GDM1 (cell line): ENCODE measurements around the gene DHRS9.
"Not testable (repeated sequence)": the region's sequence is repeated elsewhere in the genome, so short reads cannot be mapped to it uniquely, and the experiment has no call there.

ENCODE experiments used
- DNase-seq: peaks from one replicate; lab custom pipeline; 2025; lab: John Stamatoyannopoulos, UW

The DHRS9 gene

GRCh38 chr2:169069341-169069740 lies at the start of gene DHRS9:
DHRS9 (plus strand) TSS chr2:169069563; CDS start chr2:169081582, 12,019 bp downstream.
- no peak for DNase-seq

- no peak for DNase-seq
Measured at GRCh38 chr2:169023161-169023560, 46.2 kb upstream of the DHRS9 start.

- DNase-seq, result no peak
Measured at GRCh38 chr2:169026056-169026455, 43.3 kb upstream of the DHRS9 start.

- DNase-seq, result no peak
Measured at GRCh38 chr2:169027234-169027633, 42.1 kb upstream of the DHRS9 start.

GRCh38 chr2:169029341-169029740 lies 40.0 kb upstream of the DHRS9 start:
- no peak for DNase-seq

- DNase-seq, result no peak
Measured at GRCh38 chr2:169031202-169031601, 38.2 kb upstream of the DHRS9 start, which contains the start of gene ABCB11. ABCB11 (minus strand) TSS chr2:169031324; CDS start chr2:169018125, 13,199 bp downstream.

- no peak for DNase-seq
Measured at GRCh38 chr2:169034256-169034655, 35.1 kb upstream of the DHRS9 start.

GRCh38 chr2:169034984-169035544 lies 34.3 kb upstream of the DHRS9 start:
- no peak for DNase-seq

- no peak for DNase-seq
Measured at GRCh38 chr2:169035887-169036286, 33.5 kb upstream of the DHRS9 start.

- no peak for DNase-seq
Measured at GRCh38 chr2:169036736-169037440, 32.5 kb upstream of the DHRS9 start.

GRCh38 chr2:169038338-169038757 lies 31.0 kb upstream of the DHRS9 start:
- DNase-seq, result no peak

- peak; percentile 29 for DNase-seq
Measured at GRCh38 chr2:169039702-169040101, 29.7 kb upstream of the DHRS9 start.

- no peak for DNase-seq
Measured at GRCh38 chr2:169041594-169041993, 27.8 kb upstream of the DHRS9 start.

- no peak for DNase-seq
Measured at GRCh38 chr2:169042856-169043255, 26.5 kb upstream of the DHRS9 start.

- no peak for DNase-seq
Measured at GRCh38 chr2:169046440-169047151, 22.8 kb upstream of the DHRS9 start.

- no peak for DNase-seq
Measured at GRCh38 chr2:169047256-169048250, 21.8 kb upstream of the DHRS9 start.

- DNase-seq, result no peak
Measured at GRCh38 chr2:169049142-169049541, 20.2 kb upstream of the DHRS9 start.

- no peak for DNase-seq
Measured at GRCh38 chr2:169050476-169051240, 18.7 kb upstream of the DHRS9 start.

GRCh38 chr2:169054575-169054974 lies 14.8 kb upstream of the DHRS9 start:
- DNase-seq, result not testable (repeated sequence)

GRCh38 chr2:169064199-169064598 lies 5.2 kb upstream of the DHRS9 start:
- not testable (repeated sequence) for DNase-seq

GRCh38 chr2:169065422-169065821 lies 3.9 kb upstream of the DHRS9 start:
- DNase-seq, result no peak
